H9 (cell line): Measurements from ENCODE around the gene TNKS1BP1. TPM values are rescaled to one million over a fixed set of nuclear protein-coding genes. Genes with fewer than 3 reads are reported as not detected.

Experiments used
- DNase-seq: peaks from one replicate; pipeline ENCODE4 v3.0.0-alpha.2; 2017
- H2AFZ ChIP-seq: one replicate; pipeline ENCODE4 v1.6.1; 2013; ENCODE audit warnings: mild to moderate bottlenecking, low read length, control low read depth, moderate library complexity
- H2AK5ac ChIP-seq: 2 replicates; pipeline ENCODE4 v1.6.1; 2013; ENCODE audit warnings: low read length, control low read depth, mixed read lengths; ENCODE audit not compliant: insufficient read length
- H2BK120ac ChIP-seq: one replicate; pipeline ENCODE4 v1.6.1; 2013; ENCODE audit warnings: low read depth, mild to moderate bottlenecking, low read length, control low read depth, inconsistent platforms; ENCODE audit not compliant: poor library complexity, severe bottlenecking
- H2BK12ac ChIP-seq: 2 replicates; pipeline ENCODE4 v1.6.1; 2013; ENCODE audit warnings: low read length, control low read depth, mixed read lengths, low read depth; ENCODE audit not compliant: insufficient read length
- H2BK15ac ChIP-seq: 2 replicates; pipeline ENCODE4 v1.6.1; 2013; ENCODE audit warnings: low read depth, low read length, control low read depth
- H2BK20ac ChIP-seq: one replicate; pipeline ENCODE4 v1.6.1; 2013; ENCODE audit warnings: low read depth, mild to moderate bottlenecking, low read length, control low read depth, inconsistent platforms; ENCODE audit not compliant: poor library complexity, severe bottlenecking
- H2BK5ac ChIP-seq: 2 replicates; pipeline ENCODE4 v1.6.1; 2013; ENCODE audit warnings: low read length, control low read depth, mixed read lengths; ENCODE audit not compliant: insufficient read length
- H3K14ac ChIP-seq: 2 replicates; pipeline ENCODE4 v1.6.1; 2013; ENCODE audit warnings: low read length, control low read depth; ENCODE audit not compliant: insufficient read depth
- H3K18ac ChIP-seq: 2 replicates; pipeline ENCODE4 v1.6.1; 2013; ENCODE audit warnings: low read depth, mild to moderate bottlenecking, mixed read lengths, low read length, control low read depth; ENCODE audit not compliant: insufficient read length
- H3K23ac ChIP-seq: 2 replicates; pipeline ENCODE4 v1.6.1; 2013; ENCODE audit warnings: low read length, control low read depth, mixed read lengths, low read depth; ENCODE audit not compliant: insufficient read length
- H3K23me2 ChIP-seq: 2 replicates; pipeline ENCODE4 v1.6.1; 2013; ENCODE audit warnings: low read depth, mild to moderate bottlenecking, mixed read lengths, low read length, control low read depth; ENCODE audit not compliant: insufficient read length, poor library complexity, severe bottlenecking
- H3K27ac ChIP-seq: 2 replicates; pipeline ENCODE4 v1.5.1; 2013; ENCODE audit warnings: low read length, control low read depth, mixed read lengths, low read depth; ENCODE audit not compliant: insufficient read length
- H3K27me3 ChIP-seq: 2 replicates; pipeline ENCODE4 v1.6.1; 2013; ENCODE audit warnings: low read length, control low read depth, inconsistent platforms; ENCODE audit not compliant: insufficient read depth
- H3K4ac ChIP-seq: 2 replicates; pipeline ENCODE4 v1.6.1; 2013; ENCODE audit warnings: low read depth, mild to moderate bottlenecking, control low read depth, inconsistent platforms, low read length, moderate library complexity
- H3K4me1 ChIP-seq: 2 replicates; pipeline ENCODE4 v1.6.1; 2013; ENCODE audit warnings: low read length, control low read depth, inconsistent platforms; ENCODE audit not compliant: insufficient read depth
- H3K4me2 ChIP-seq: 2 replicates; pipeline ENCODE4 v1.6.1; 2013; ENCODE audit warnings: low read length, control low read depth, mixed read lengths; ENCODE audit not compliant: insufficient read length, insufficient read depth
- H3K56ac ChIP-seq: 2 replicates; pipeline ENCODE4 v1.6.1; 2013; ENCODE audit warnings: low read depth, mild to moderate bottlenecking, mixed read lengths, low read length, control low read depth; ENCODE audit not compliant: insufficient read length
- H3K79me1 ChIP-seq: 2 replicates; pipeline ENCODE4 v1.6.1; 2013; ENCODE audit warnings: low read depth, mild to moderate bottlenecking, moderate library complexity, low read length, control low read depth, inconsistent platforms; ENCODE audit not compliant: insufficient read depth, poor library complexity, severe bottlenecking
- H3K79me2 ChIP-seq: 2 replicates; pipeline ENCODE4 v1.6.1; 2013; ENCODE audit warnings: low read length, control low read depth, inconsistent platforms; ENCODE audit not compliant: insufficient read depth
- H3K9ac ChIP-seq: 2 replicates; pipeline ENCODE4 v1.6.1; 2013; ENCODE audit warnings: low read length, control low read depth, mixed read lengths; ENCODE audit not compliant: insufficient read length; ENCODE audit errors: extremely low read depth
- H3K9me3 ChIP-seq: one replicate; pipeline ENCODE4 v1.6.1; 2013; ENCODE audit warnings: low read depth, low read length, inconsistent platforms; ENCODE audit not compliant: control insufficient read depth
- H3T11ph ChIP-seq: one replicate; pipeline ENCODE4 v1.6.1; 2013; ENCODE audit warnings: mild to moderate bottlenecking, low read length, control low read depth, inconsistent platforms
- H4K20me1 ChIP-seq: one replicate; pipeline ENCODE4 v1.6.1; 2013; ENCODE audit not compliant: control insufficient read depth, insufficient read length, insufficient read depth
- H4K5ac ChIP-seq: 2 replicates; pipeline ENCODE4 v1.6.1; 2013; ENCODE audit warnings: low read depth, mild to moderate bottlenecking, mixed read lengths, low read length, control low read depth; ENCODE audit not compliant: insufficient read length
- H4K8ac ChIP-seq: replicated peaks from 2 replicates; pipeline ENCODE4 v1.6.1; 2013; ENCODE audit warnings: low read length, control low read depth, mixed read lengths, low read depth; ENCODE audit not compliant: insufficient read length
- H4K91ac ChIP-seq: 2 replicates; pipeline ENCODE4 v1.6.1; 2013; ENCODE audit warnings: low read depth, mild to moderate bottlenecking, moderate library complexity, mixed read lengths, low read length, control low read depth; ENCODE audit not compliant: insufficient read length
- H3K27ac Mint-ChIP-seq, 3 experiments: 2 replicates in 2 of 3; 3 replicates in 1 of 3; pipeline ENCODE4 v1.8.0; 2020 to 2021; ENCODE audit warnings: mixed read lengths in 3 of 3, mild to moderate bottlenecking in 1 of 3, moderate library complexity in 1 of 3
- H3K27me3 Mint-ChIP-seq: 2 replicates; pipeline ENCODE4 v1.8.0; 2021; ENCODE audit warnings: low read depth, mild to moderate bottlenecking, moderate library complexity, mixed read lengths
- H3K36me3 Mint-ChIP-seq, 3 experiments: 2 replicates in 2 of 3; 3 replicates in 1 of 3; pipeline ENCODE4 v1.8.0; 2020 to 2021; ENCODE audit warnings: low read depth in 3 of 3, mixed read lengths in 3 of 3; ENCODE audit not compliant: insufficient read depth in 1 of 3
- H3K4me1 Mint-ChIP-seq, 2 experiments: 2 replicates each; pipeline ENCODE4 v1.8.0; 2020; ENCODE audit warnings: mixed read lengths in 2 of 2
- H3K4me3 Mint-ChIP-seq, 2 experiments: 2 replicates in 1 of 2; 3 replicates in 1 of 2; pipeline ENCODE4 v1.8.0; 2020 to 2021; ENCODE audit warnings: mild to moderate bottlenecking in 2 of 2, mixed read lengths in 2 of 2, moderate library complexity in 1 of 2
- H3K9me3 Mint-ChIP-seq, 2 experiments: 2 replicates in 1 of 2; 3 replicates in 1 of 2; pipeline ENCODE4 v1.8.0; 2020; ENCODE audit warnings: mild to moderate bottlenecking in 2 of 2, mixed read lengths in 2 of 2, moderate library complexity in 1 of 2
- WGBS: extraction: QIAGEN DNeasy Blood & Tissue Kit; methylation state at CpG from one replicate; pipeline ENCODE4 v1.1.7; 2013; ENCODE audit warnings: missing lambda C conversion rate, low lambda C conversion rate, mixed read lengths; ENCODE audit not compliant: insufficient read length; ENCODE audit errors: extremely low coverage; 5-methylcytosine and 5-hydroxymethylcytosine counted together
- total RNA-seq: library from RNA; stranded (reverse); gene quantifications from 2 replicates; pipeline ENCODE4 v1.2.1, GENCODE V29; 2021
- TF ChIP-seq, protein P1 (sequence below): fragments of 200-600 bp; sonication (generic); conservative IDR thresholded peaks from 3 replicates; pipeline ENCODE4 v1.8.0; 2021; ENCODE audit warnings: antibody characterized with exemption, mild to moderate bottlenecking

The TNKS1BP1 gene
- total RNA-seq, 1 experiment from 2014 or later, result 130 TPM

DNA sequence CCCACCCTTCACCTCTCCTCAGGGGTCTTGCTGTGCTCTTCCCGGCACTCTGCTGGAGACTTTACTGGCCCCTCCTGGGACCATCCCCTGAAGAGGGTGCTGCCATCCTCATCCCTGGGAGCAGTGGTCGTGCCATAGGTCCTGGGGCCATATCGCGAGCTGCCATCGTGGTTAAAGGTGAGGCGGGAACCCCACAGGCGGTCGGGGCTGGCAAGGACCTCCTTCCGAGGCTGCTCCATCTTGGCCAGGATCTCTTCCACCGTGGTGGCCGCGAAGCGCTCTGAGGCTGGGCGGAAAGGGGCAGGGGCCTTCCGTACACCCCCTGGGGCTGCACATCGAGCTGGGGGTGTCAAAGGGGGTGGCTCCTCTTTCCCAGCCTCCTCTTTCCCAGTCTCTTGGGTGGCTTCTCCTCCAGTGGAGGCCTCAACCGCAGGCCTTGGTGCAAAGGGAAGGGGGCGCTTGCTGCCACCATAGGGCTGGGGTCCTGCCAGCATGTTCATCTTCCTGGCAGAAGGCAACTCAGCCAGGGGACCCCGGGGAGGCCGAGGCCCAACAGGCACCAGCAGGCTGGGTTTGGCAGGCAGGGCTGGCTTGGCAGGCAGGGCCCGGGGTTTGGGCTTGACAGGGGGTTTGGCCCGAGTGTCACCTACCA lies 4.6 kb downstream of the TNKS1BP1 start:
- Mint-ChIP-seq H3K27me3 (peaks cover 1% of the 10 kb centered on the region; the same call in 1 of the 2 replicates), H3K9me3 (no peaks in the 10 kb centered on the region; a peak in 1 of 5 replicates), H3K36me3 (peaks cover 17 to 29% (median 18%) of the 10 kb centered on the region in 3 experiments), H3K4me3 (no peak overlapping the region), H3K4me1 (peaks cover 30 to 31% of the 10 kb centered on the region in 2 experiments), H3K27ac (no peak overlapping the region)
- H3K23ac ChIP-seq, result no peak overlapping the region
- peaks cover 10% of the 10 kb centered on the region for H3K23me2 ChIP-seq
- no peak overlapping the region for H2BK5ac ChIP-seq
- H3K14ac ChIP-seq, result no peak overlapping the region
- no peak for DNase-seq
- no CpG with 5 or more reads among the region's 22 CpGs for WGBS
- H4K8ac ChIP-seq, result no peak overlapping the region
- peaks cover 21% of the 10 kb centered on the region; the same call in 1 of the 2 replicates for H3K4me1 ChIP-seq
- H2BK15ac ChIP-seq, result no peak overlapping the region; the same call in 1 of the 2 replicates
- TF ChIP-seq, protein P1, sequence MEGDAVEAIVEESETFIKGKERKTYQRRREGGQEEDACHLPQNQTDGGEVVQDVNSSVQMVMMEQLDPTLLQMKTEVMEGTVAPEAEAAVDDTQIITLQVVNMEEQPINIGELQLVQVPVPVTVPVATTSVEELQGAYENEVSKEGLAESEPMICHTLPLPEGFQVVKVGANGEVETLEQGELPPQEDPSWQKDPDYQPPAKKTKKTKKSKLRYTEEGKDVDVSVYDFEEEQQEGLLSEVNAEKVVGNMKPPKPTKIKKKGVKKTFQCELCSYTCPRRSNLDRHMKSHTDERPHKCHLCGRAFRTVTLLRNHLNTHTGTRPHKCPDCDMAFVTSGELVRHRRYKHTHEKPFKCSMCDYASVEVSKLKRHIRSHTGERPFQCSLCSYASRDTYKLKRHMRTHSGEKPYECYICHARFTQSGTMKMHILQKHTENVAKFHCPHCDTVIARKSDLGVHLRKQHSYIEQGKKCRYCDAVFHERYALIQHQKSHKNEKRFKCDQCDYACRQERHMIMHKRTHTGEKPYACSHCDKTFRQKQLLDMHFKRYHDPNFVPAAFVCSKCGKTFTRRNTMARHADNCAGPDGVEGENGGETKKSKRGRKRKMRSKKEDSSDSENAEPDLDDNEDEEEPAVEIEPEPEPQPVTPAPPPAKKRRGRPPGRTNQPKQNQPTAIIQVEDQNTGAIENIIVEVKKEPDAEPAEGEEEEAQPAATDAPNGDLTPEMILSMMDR, result no peak
- no peak overlapping the region for H2AFZ ChIP-seq
- H2BK120ac ChIP-seq, result no peak overlapping the region
- no peak overlapping the region for H4K91ac ChIP-seq
- no peaks in the 10 kb centered on the region for H4K20me1 ChIP-seq
- no peak overlapping the region for H3K9ac ChIP-seq
- peaks cover 19% of the 10 kb centered on the region for H3K79me1 ChIP-seq
- H3K56ac ChIP-seq, result no peak overlapping the region
- H3K27ac ChIP-seq, result no peak overlapping the region
- no peaks in the 10 kb centered on the region for H3K9me3 ChIP-seq
- H4K5ac ChIP-seq, result no peak overlapping the region
- no peak overlapping the region for H2BK12ac ChIP-seq
- H3K4ac ChIP-seq, result no peak overlapping the region
- H3K4me2 ChIP-seq, result no peak overlapping the region
- no peak overlapping the region for H3T11ph ChIP-seq
- H3K79me2 ChIP-seq, result peaks cover 11% of the 10 kb centered on the region
- H2AK5ac ChIP-seq, result no peak overlapping the region
- no peak overlapping the region for H3K18ac ChIP-seq
- H3K27me3 ChIP-seq, result no peaks in the 10 kb centered on the region
- H2BK20ac ChIP-seq, result no peak overlapping the region
